NCI-H748 treated with DMSO at 0.1 percent for 48 hours (cell line): ENCODE data around the gene GID8.
"Not testable (repeated sequence)": the region's sequence is repeated elsewhere in the genome, so short reads cannot be mapped to it uniquely, and the experiment has no call there.

ENCODE experiments used
- DNase-seq: peaks from one replicate; lab custom pipeline; 2025; lab: John Stamatoyannopoulos, UW

The GID8 gene

GRCh38 chr20:62958388-62959100 is 20.6 kb downstream of the GID8 start:
- DNase-seq: no peak

GRCh38 chr20:62959101-62959971 is 21.4 kb downstream of the GID8 start:
- DNase-seq: no peak

- no peak for DNase-seq
These were observed 22.1 kb downstream of the GID8 start for GRCh38 chr20:62959998-62960436.

DNA sequence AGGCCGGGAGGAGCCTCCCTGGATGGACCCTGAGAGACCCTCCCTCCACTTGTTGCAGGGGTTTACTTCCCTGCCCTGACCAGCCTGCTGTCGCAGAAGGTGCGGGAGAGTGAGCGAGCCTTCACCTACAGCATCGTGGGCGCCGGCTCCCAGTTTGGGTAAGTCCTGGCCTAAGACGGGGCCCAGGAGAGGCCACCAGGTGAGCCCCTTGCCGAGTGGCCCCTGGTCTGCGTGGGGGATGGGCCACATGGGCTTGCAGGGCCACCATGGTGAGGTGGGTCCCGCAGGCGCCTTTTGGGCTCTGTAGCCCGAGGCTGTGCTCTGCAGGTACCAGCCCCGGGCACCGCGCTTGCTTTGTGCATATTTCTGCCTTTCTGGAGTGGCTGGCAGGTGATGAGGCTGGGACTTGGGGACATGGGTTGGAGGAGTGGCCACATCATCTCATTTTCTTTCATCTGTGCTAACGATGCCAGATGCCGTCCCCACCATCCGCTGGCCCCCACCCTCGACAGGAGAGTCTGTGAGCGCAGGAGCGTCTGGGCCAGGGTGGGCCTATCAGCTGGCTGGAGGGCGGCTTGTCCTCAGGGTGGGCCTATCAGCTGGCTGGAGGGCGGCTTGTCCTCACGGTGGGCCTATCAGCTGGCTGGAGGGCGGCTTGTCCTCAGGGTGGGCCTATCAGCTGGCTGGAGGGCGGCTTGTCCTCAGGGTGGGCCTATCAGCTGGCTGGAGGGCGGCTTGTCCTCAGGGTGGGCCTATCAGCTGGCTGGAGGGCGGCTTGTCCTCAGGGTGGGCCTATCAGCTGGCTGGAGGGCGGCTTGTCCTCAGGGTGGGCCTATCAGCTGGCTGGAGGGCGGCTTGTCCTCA is 22.7 kb downstream of the GID8 start:
- DNase-seq: not testable (repeated sequence)

DNA sequence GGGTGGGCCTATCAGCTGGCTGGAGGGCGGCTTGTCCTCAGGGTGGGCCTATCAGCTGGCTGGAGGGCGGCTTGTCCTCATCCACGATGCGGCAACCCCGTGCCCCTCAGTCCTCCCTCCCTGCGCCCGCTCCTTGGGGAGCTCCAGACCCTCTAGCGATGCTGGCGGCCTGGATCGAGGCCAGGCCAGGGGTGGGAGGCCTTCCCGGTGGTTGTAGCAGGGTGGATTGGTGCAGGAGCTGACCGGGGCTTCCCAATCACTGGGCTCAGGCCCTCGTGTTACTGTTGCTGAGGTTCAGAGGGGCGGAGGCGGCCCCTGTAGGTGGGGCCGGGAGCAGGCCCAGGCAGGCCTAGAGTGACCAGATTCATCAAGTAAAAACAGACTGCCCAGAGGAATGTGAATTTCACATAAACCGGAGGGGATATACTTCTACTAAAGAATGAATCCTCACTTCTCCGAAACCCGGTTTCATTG is 23.4 kb downstream of the GID8 start:
- DNase-seq: no peak

DNA sequence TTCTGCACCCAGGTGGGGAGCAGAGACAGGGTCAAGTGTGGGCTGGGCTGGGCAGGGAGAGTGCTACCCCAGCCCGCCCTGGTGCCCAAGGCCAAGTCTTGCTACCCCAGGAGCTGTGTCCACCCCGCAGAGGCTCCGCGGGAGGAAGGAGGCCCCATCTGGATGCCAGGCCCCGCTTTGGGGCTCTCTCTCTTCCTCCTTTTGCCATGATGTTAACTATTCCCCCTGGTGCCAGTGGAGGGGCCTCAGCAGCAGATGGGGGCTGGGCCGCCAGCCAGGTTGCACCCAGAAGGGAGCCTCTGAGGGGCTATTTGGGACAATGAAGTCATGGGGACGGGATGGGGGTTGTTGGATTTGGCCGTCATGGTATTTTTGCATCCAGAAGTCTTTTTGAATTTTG is 23.9 kb downstream of the GID8 start:
- DNase-seq: no peak

- no peak for DNase-seq
These were observed 24.4 kb downstream of the GID8 start for GRCh38 chr20:62962221-62962879.

- DNase-seq: no peak
These were observed 25.1 kb downstream of the GID8 start for GRCh38 chr20:62962891-62963613.

DNA sequence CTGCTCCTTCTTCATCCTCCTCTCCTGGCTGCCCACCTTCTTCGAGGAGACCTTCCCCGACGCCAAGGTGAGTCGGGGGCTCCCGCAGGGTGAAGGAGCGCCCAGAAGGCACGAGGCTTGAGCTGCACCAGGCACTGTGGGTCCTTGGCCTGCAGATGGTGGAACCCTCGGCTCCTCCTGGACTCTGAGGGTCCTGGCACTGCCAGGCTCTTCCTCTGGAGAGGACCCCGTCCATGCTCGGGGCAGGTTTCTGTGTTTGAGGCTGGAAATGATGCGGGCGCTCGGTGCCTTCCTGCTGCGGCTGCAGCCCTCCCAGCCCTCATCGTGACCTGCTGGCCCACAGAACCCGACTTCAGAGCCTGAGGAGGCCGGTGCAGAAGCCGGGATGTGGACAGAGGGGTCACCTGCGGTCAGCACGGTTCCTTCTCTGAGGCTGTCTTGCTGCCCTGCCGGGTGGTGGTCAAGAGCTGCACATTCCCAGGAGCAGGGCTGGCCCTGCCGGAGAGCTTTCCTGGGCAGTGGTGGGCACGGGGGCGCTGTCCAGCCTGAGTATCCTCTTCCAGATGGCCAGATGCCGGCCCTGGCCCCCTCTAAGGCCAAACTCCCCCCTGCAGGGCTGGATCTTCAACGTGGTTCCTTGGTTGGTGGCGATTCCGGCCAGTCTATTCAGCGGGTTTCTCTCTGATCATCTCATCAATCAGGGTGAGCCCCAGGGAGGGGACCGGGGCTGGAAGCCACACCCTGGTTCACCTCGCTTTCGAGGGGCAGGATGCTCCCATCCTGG is 25.9 kb downstream of the GID8 start:
- no peak for DNase-seq

- no peak for DNase-seq
These were observed 26.8 kb downstream of the GID8 start for GRCh38 chr20:62964700-62965099.

- no peak for DNase-seq
These were observed 27.4 kb downstream of the GID8 start for GRCh38 chr20:62965363-62965771.

DNA sequence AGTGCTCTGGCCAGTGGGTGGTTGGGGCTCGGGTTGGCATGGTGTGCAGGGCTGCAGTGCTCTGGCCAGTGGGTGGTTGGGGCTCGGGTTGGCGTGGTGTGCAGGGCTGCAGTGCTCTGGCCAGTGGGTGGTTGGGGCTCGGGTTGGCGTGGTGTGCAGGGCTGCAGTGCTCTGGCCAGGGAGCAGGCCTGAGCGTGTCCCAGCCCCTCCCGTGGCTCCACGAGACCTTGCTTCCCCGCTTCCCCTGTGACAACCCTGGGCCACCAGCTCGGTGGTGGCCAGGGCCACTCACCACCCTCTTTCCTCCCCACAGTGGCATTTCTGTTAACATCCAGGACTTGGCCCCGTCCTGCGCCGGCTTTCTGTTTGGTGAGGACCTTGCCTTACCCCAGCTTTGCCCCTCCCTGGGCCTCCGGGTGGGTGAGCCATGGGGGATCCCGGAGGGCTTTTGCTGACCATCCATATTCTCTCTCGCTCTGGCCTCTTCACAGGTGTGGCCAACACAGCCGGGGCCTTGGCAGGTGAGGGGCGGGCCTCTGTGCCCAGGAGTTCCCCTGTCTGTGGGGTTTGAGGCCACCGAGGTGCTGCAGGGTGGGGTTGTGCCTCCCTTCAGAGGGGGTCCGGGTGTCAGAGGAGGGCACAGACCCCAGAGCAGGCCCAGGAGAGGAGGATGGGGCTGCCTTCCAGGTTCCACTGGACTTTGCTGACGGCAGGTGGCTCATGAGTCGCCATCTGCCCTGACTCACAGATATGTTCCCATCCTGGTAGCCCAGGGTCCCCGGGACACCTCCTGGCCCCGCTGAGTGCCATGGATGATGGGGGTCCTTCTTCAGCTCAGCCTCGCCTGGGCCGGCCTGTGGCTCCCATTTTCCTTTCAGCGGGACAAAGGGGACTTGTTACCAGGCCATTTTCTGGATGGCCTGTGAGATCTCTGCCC is 28.5 kb downstream of the GID8 start:
- DNase-seq: no peak

GRCh38 chr20:62967149-62967501 is 29.2 kb downstream of the GID8 start:
- no peak for DNase-seq

DNA sequence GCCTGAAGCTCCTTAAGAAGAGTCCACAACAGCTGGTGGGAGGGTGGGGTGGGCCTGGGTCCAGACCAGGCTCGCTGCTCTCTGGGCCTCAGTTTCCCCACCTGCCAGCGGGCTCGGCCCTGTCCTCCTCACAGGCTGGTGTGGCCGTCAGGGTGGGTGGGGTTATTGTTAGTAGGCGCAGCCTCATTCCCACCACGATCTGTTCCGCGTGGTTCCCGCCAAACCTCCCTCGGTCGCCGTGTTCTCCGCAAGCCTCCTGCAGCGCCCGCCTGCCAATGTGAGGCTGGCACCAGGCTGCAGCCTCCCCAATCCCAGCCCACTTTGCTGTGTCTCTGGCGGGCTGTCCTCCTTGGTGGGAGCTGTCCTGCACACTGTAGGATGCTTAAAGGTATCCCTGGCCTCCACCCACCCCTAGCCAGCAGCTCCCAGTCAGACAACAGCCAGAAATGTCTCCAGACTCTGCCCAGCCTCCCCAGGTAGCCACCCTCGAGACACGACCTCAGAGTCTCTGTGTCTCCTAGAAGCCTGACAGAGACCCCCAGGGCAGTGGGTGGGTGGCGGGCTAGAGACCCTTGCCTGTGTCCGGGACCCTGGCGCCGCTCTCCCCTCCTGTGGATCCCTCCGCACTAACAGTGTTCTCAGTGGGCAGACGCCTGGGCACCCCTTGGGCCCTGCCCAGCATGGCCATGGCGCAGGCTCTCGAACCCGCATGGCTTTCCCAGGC is 29.8 kb downstream of the GID8 start:
- DNase-seq: no peak

- no peak for DNase-seq
These were observed 30.6 kb downstream of the GID8 start for GRCh38 chr20:62968378-62969178.

DNA sequence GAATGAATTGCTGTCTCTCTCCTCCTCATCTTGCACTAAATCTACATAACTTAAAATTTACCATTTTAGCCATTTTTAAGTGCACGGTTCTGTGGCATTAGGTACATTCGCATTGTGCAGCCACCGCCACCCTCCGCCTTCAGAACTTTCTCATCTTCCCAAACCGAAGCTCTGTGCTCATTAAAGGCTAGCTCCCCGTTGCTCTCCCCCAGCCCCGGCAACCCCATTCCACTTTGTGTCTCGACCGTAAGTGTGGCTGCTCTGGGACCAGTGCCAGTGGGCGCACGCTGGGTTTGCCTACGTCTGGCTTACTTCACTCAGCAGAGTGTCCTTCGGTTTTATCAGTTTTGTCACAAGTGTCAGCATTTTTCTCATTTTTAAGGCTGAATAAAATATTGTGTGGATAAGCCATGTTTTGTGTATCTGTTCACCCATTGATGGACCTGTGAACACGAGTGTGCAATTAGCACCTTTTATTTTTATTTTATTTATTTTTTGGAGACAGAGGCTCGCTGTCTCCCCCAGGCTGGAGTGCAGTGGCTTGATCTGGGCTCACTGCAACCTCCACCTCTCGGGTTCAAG is 31.3 kb downstream of the GID8 start:
- DNase-seq: no peak

- DNase-seq: no peak
These were observed 32.0 kb downstream of the GID8 start for GRCh38 chr20:62969939-62970306.
